Activated naive CD8-positive, alpha-beta T cell treated with anti-CD3 and anti-CD28 coated beads, Interleukin-2, amount 50 U/mL, for 24 hours (primary cell): Measurements from ENCODE around the gene SETD3.
A peak's percentile ranks its signal among the peaks of the same experiment; 100 is the strongest.

ENCODE experiments used
- ATAC-seq: fragments of 150-1000 bp; cut with Tn5 transposase; one replicate; pipeline ENCODE4 v1.10.0; 2021
- DNase-seq: peaks from one replicate; pipeline ENCODE4 v3.0.0; 2021
- H3K27ac Mint-ChIP-seq: one replicate; pipeline ENCODE4 v1.8.0; 2021; ENCODE audit warnings: mild to moderate bottlenecking, mixed read lengths
- H3K27me3 Mint-ChIP-seq: one replicate; pipeline ENCODE4 v1.8.0; 2021; ENCODE audit warnings: mixed read lengths
- H3K36me3 Mint-ChIP-seq: one replicate; pipeline ENCODE4 v1.8.0; 2021; ENCODE audit warnings: low read depth, mixed read lengths
- H3K4me1 Mint-ChIP-seq: one replicate; pipeline ENCODE4 v1.8.0; 2021; ENCODE audit warnings: mixed read lengths
- H3K4me3 Mint-ChIP-seq: one replicate; pipeline ENCODE4 v1.8.0; 2021; ENCODE audit warnings: mild to moderate bottlenecking, moderate library complexity, mixed read lengths
- H3K9me3 Mint-ChIP-seq: one replicate; pipeline ENCODE4 v1.8.0; 2021; ENCODE audit warnings: mixed read lengths

The SETD3 gene

GRCh38 chr14:99480917-99481744, 472 bp upstream of the SETD3 start, which contains the start of gene CCNK:
TSS of gene CCNK (plus strand) at chr14:99481409. CDS start at chr14:99492678, 11,269 bp downstream.
- Mint-ChIP-seq H3K4me1 (peaks cover 52% of the 10 kb centered on the region), H3K9me3 (no peaks in the 10 kb centered on the region), H3K27ac (peak within 1 kb of the TSS; percentile 96), H3K27me3 (no peaks in the 10 kb centered on the region), H3K36me3 (no peaks in the 10 kb centered on the region), H3K4me3 (peak within 1 kb of the TSS; percentile 94)
- peak; percentile 99 for DNase-seq
- peak; percentile 93 for ATAC-seq

- no peaks in the 10 kb centered on the region for H3K27me3 Mint-ChIP-seq
- H3K36me3 Mint-ChIP-seq, result no peaks in the 10 kb centered on the region
- peaks cover 46% of the 10 kb centered on the region for H3K4me1 Mint-ChIP-seq
- H3K9me3 Mint-ChIP-seq, result no peaks in the 10 kb centered on the region
- no peak for ATAC-seq
- peak overlapping the region; percentile 90 for H3K4me3 Mint-ChIP-seq
- no peak for DNase-seq
- H3K27ac Mint-ChIP-seq, result no peak overlapping the region
These were observed 1.3 kb downstream of the SETD3 start for GRCh38 chr14:99479160-99479905.

- Mint-ChIP-seq H3K4me1 (peaks cover 41% of the 10 kb centered on the region), H3K4me3 (no peak overlapping the region)
- ATAC-seq, result no peak
These were observed 2.5 kb downstream of the SETD3 start for GRCh38 chr14:99478128-99478527.

GRCh38 chr14:99476864-99477263, 3.8 kb downstream of the SETD3 start:
- no peaks in the 10 kb centered on the region for H3K9me3 Mint-ChIP-seq
- no peak overlapping the region for H3K4me3 Mint-ChIP-seq
- H3K27me3 Mint-ChIP-seq, result no peaks in the 10 kb centered on the region
- H3K36me3 Mint-ChIP-seq, result no peaks in the 10 kb centered on the region
- no peak for DNase-seq
- no peak for ATAC-seq
- peaks cover 34% of the 10 kb centered on the region for H3K4me1 Mint-ChIP-seq
- H3K27ac Mint-ChIP-seq, result no peak overlapping the region

More at GRCh38 chr14:99478128-99478527, 2.5 kb downstream of the SETD3 start:
- no peak for DNase-seq
- Mint-ChIP-seq H3K27me3 (no peaks in the 10 kb centered on the region), H3K27ac (no peak overlapping the region), H3K9me3 (no peaks in the 10 kb centered on the region), H3K36me3 (no peaks in the 10 kb centered on the region)

GRCh38 chr14:99475660-99476059, 5.0 kb downstream of the SETD3 start:
- ATAC-seq, result no peak
- H3K4me3 Mint-ChIP-seq, result no peak overlapping the region
- no peaks in the 10 kb centered on the region for H3K9me3 Mint-ChIP-seq
- DNase-seq, result no peak
- no peak overlapping the region for H3K27ac Mint-ChIP-seq
- no peaks in the 10 kb centered on the region for H3K27me3 Mint-ChIP-seq
- H3K4me1 Mint-ChIP-seq, result peaks cover 37% of the 10 kb centered on the region
- no peaks in the 10 kb centered on the region for H3K36me3 Mint-ChIP-seq

GRCh38 chr14:99475179-99475578, 5.5 kb downstream of the SETD3 start:
- peaks cover 39% of the 10 kb centered on the region for H3K4me1 Mint-ChIP-seq
- H3K27me3 Mint-ChIP-seq, result no peaks in the 10 kb centered on the region
- H3K4me3 Mint-ChIP-seq, result no peak overlapping the region
- no peaks in the 10 kb centered on the region for H3K9me3 Mint-ChIP-seq
- H3K27ac Mint-ChIP-seq, result no peak overlapping the region
- no peak for ATAC-seq
- H3K36me3 Mint-ChIP-seq, result no peaks in the 10 kb centered on the region
- DNase-seq, result no peak

GRCh38 chr14:99473458-99473857, 7.2 kb downstream of the SETD3 start:
- H3K4me3 Mint-ChIP-seq, result no peak overlapping the region
- H3K36me3 Mint-ChIP-seq, result no peaks in the 10 kb centered on the region
- no peak for ATAC-seq
- H3K4me1 Mint-ChIP-seq, result peaks cover 34% of the 10 kb centered on the region
- H3K9me3 Mint-ChIP-seq, result no peaks in the 10 kb centered on the region
- H3K27me3 Mint-ChIP-seq, result no peaks in the 10 kb centered on the region
- no peak for DNase-seq
- no peak overlapping the region for H3K27ac Mint-ChIP-seq

GRCh38 chr14:99472937-99473336, 7.7 kb downstream of the SETD3 start:
- ATAC-seq, result no peak
- DNase-seq, result no peak
- no peak overlapping the region for H3K27ac Mint-ChIP-seq
- no peaks in the 10 kb centered on the region for H3K36me3 Mint-ChIP-seq
- H3K9me3 Mint-ChIP-seq, result no peaks in the 10 kb centered on the region
- H3K4me1 Mint-ChIP-seq, result peaks cover 34% of the 10 kb centered on the region
- H3K27me3 Mint-ChIP-seq, result no peaks in the 10 kb centered on the region
- H3K4me3 Mint-ChIP-seq, result no peak overlapping the region

- Mint-ChIP-seq H3K27ac (no peak overlapping the region), H3K4me1 (peaks cover 33% of the 10 kb centered on the region), H3K36me3 (no peaks in the 10 kb centered on the region), H3K4me3 (no peak overlapping the region), H3K9me3 (no peaks in the 10 kb centered on the region), H3K27me3 (no peaks in the 10 kb centered on the region)
- ATAC-seq (no peak), DNase-seq (no peak)
These were observed 8.9 kb downstream of the SETD3 start for GRCh38 chr14:99471731-99472130.

- ATAC-seq, result no peak
- no peak overlapping the region for H3K4me3 Mint-ChIP-seq
- no peak for DNase-seq
- H3K4me1 Mint-ChIP-seq, result peaks cover 28% of the 10 kb centered on the region
- H3K27me3 Mint-ChIP-seq, result no peaks in the 10 kb centered on the region
- no peak overlapping the region for H3K27ac Mint-ChIP-seq
- H3K36me3 Mint-ChIP-seq, result no peaks in the 10 kb centered on the region
- H3K9me3 Mint-ChIP-seq, result no peaks in the 10 kb centered on the region
These were observed 11.6 kb downstream of the SETD3 start for GRCh38 chr14:99468836-99469592.

GRCh38 chr14:99468081-99468480, 12.6 kb downstream of the SETD3 start:
- no peak for DNase-seq
- Mint-ChIP-seq H3K27me3 (no peaks in the 10 kb centered on the region), H3K36me3 (peaks cover 5% of the 10 kb centered on the region), H3K4me3 (no peak overlapping the region), H3K9me3 (no peaks in the 10 kb centered on the region), H3K27ac (peak overlapping the region; percentile 16), H3K4me1 (peaks cover 23% of the 10 kb centered on the region)
- no peak for ATAC-seq

GRCh38 chr14:99467336-99468078, 13.2 kb downstream of the SETD3 start:
- H3K36me3 Mint-ChIP-seq, result peaks cover 5% of the 10 kb centered on the region
- no peaks in the 10 kb centered on the region for H3K9me3 Mint-ChIP-seq
- no peak overlapping the region for H3K27ac Mint-ChIP-seq
- ATAC-seq (no peak), DNase-seq (no peak)
- peaks cover 19% of the 10 kb centered on the region for H3K4me1 Mint-ChIP-seq
- no peaks in the 10 kb centered on the region for H3K27me3 Mint-ChIP-seq
- no peak overlapping the region for H3K4me3 Mint-ChIP-seq

GRCh38 chr14:99466758-99467157, 13.9 kb downstream of the SETD3 start:
- Mint-ChIP-seq H3K27ac (no peak overlapping the region), H3K4me3 (no peak overlapping the region), H3K9me3 (no peaks in the 10 kb centered on the region), H3K36me3 (peaks cover 5% of the 10 kb centered on the region), H3K27me3 (no peaks in the 10 kb centered on the region), H3K4me1 (peaks cover 19% of the 10 kb centered on the region)
- no peak for ATAC-seq
- no peak for DNase-seq

- DNase-seq (no peak), ATAC-seq (no peak)
- no peak overlapping the region for H3K4me3 Mint-ChIP-seq
- peaks cover 11% of the 10 kb centered on the region for H3K36me3 Mint-ChIP-seq
- H3K27me3 Mint-ChIP-seq, result no peaks in the 10 kb centered on the region
- H3K9me3 Mint-ChIP-seq, result no peaks in the 10 kb centered on the region
- H3K27ac Mint-ChIP-seq, result no peak overlapping the region
- H3K4me1 Mint-ChIP-seq, result peaks cover 14% of the 10 kb centered on the region
These were observed 15.4 kb downstream of the SETD3 start for GRCh38 chr14:99465288-99465687.
